HG03342 (cell line): ENCODE data around the gene FGGY.
"Not testable (repeated sequence)": the region's sequence is repeated elsewhere in the genome, so short reads cannot be mapped to it uniquely, and the experiment has no call there.

ENCODE experiments used
- ATAC-seq: cut with Tn5 transposase; IDR thresholded peaks from one replicate; pipeline ENCODE4 v1.9.1; 2021; ENCODE audit warnings: mild to moderate bottlenecking, moderate library complexity; ENCODE audit not compliant: unreplicated experiment

FGGY gene

DNA sequence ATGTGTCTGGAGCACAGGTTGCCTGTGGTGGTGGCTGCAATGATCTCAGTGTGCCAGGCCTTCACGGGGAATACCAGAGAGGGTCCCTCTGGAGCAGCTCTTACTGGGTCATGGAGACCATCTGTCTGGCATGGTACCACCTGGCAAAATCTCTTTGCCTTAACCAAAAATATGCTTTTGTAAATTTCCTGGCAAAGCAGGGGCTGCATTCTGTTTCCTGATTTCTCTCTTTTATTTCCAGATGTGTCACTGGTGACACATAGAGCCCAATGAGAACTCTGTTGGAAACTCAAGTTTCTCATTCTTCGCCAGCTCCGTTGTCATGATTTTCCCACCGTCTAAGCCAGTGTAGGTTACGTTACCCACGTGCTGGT lies 136.5 kb downstream of the FGGY start:
- ATAC-seq: no peak

- ATAC-seq: no peak
Observed at GRCh38 chr1:59434336-59434735, 137.4 kb downstream of the FGGY start.

DNA sequence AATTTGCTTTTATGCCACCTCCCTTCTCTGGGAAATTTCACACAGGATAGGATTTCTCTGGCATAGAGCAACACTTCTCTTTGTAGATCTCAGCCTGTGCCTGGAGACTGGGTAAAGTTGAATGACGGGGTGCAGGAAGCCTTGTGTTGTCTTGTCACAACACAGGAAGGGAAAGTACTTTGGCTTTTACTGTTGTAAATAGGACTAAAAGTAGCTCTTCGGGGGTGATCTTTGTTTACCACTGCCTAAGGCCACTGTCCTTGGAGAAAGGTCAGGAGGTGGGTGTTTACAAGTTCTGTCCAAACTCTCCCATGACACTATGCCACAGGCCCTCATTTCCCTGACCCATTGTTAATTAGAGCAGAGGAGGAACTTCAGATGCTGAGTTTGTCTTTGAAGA lies 139.7 kb downstream of the FGGY start:
- no peak for ATAC-seq

- no peak for ATAC-seq
Observed at GRCh38 chr1:59438058-59438560, 141.2 kb downstream of the FGGY start.

- ATAC-seq: no peak
Observed at GRCh38 chr1:59442492-59442891, 145.6 kb downstream of the FGGY start.

DNA sequence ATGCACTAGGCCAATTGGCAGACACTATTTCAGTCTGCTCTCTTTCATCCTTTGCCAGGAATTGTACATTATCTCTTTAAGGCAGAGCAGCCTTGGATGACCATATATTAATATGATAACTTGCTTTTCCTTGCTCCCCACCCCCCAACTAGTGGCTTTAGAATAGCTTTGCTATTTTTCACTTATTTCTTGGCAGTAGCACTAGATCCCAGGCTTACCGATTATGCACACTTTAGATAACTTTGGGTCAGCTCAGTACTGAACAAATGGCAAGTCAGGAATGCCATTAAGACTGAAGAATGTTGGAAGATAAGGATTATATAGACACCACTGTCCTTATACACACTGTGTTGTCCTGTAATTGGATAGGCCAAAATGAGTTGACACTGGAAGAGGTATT lies 146.4 kb downstream of the FGGY start:
- no peak for ATAC-seq

DNA sequence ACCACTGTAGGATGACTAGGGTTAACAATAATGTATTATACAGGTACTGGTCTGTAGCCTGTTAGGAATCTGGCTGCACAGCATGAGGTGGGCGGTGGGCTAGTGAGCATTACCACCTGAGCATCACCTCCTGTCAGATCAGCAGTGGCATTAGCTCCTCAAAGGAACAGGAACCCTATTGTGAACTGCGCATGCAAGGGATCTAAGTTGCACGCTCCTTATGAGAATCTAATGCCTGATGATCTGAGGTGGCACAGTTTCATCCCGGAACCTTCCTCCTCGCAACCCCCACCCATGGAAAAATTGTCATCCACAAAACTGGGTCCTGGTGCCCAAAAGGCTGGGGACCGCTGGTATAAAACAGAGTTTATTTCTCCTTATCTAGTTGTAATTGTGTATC lies 147.6 kb downstream of the FGGY start:
- no peak for ATAC-seq

- ATAC-seq: no peak
Observed at GRCh38 chr1:59445040-59445439, 148.1 kb downstream of the FGGY start.

- ATAC-seq: no peak
Observed at GRCh38 chr1:59446257-59446901, 149.5 kb downstream of the FGGY start.

DNA sequence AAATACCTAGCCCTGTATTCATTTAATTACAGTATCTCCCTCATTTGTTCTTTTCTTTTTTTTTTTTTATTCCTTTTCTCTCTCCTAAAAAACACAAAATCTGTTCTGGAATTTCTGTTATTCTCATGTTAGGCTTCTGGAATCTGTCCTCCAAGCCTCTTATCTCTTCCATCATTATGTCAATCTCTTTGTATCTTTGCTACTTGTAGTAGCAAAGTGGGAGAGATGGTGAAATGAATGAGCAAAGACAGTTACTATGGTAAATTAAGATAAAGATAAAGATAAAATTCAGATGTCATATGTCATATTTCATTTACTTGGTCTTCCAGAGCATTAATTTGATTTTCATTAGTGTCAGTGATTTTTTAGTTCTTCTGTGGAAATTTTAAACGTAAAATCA lies 155.1 kb downstream of the FGGY start:
- ATAC-seq: no peak

GRCh38 chr1:59452559-59452958 lies 155.7 kb downstream of the FGGY start:
- no peak for ATAC-seq

DNA sequence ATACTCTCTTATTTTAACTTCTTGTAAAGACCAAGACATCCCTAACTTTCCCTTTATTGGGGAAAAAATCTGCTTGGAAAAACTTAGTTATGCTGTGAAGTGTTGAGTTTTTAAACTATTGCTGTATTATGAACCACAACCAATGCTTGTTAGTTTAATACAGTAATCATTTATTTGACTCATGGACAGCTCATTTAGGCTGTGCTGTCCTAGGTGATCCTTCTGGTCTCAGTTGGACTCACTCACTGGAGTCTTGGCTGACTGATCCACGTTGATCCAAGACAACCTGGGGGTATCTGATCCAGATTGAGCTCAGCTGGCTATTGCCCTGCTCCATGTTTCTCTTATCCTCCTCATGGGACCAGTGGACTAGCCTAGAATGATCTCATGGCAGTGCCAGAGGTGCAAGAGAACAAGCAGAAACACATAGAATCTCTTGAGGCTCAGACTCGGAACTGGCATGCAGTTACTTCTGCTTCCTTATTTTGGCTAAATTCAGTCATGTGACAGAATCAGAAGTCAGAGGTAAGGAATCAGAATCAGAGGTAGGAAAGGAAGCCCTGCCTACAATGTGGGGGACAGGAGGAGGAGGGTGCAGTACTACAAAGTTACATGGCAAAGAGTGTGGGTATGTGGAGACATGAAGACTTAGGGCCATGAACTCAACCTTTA lies 156.5 kb downstream of the FGGY start:
- ATAC-seq: no peak

GRCh38 chr1:59455206-59455605 lies 158.3 kb downstream of the FGGY start:
- no peak for ATAC-seq

GRCh38 chr1:59457786-59458185 lies 160.9 kb downstream of the FGGY start:
- no peak for ATAC-seq

DNA sequence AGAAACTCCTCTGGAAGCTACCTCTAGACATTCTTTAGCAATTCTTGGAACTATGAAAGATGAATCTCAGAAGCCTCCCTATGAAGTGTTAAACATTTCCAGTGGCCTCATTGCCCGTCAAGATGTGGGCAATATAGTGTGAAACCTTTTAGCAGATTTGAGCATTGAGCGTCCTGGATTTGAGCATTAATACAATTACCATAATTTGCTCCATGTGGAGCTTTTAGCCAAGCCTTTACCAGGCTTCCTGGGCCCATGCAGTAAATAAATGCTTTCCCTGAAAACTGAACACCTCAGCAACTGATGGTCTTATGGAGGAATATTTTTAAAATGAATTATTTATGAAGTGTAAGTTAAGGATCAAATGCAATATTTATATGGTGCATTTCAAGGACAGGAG lies 162.0 kb downstream of the FGGY start:
- no peak for ATAC-seq

- ATAC-seq: not testable (repeated sequence)
Observed at GRCh38 chr1:59462942-59463341, 166.0 kb downstream of the FGGY start.

DNA sequence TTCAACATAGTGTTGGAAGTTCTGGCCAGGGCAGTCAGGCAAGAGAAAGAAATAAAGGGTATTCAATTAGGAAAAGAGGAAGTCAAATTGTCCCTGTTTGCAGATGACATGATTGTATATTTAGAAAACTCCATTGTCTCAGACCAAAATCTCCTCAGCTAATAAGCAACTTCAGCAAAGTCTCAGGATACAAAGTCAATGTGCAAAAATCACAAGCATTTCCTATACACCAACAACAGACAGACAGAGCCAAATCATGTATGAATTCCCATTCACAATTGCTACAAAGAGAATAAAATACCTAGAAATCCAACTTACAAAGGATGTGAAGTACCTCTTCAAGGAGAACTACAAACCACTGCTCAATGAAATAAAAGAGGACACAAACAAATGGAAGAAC lies 168.6 kb downstream of the FGGY start:
- not testable (repeated sequence) for ATAC-seq

- ATAC-seq: no peak
Observed at GRCh38 chr1:59468828-59469428, 172.0 kb downstream of the FGGY start.

DNA sequence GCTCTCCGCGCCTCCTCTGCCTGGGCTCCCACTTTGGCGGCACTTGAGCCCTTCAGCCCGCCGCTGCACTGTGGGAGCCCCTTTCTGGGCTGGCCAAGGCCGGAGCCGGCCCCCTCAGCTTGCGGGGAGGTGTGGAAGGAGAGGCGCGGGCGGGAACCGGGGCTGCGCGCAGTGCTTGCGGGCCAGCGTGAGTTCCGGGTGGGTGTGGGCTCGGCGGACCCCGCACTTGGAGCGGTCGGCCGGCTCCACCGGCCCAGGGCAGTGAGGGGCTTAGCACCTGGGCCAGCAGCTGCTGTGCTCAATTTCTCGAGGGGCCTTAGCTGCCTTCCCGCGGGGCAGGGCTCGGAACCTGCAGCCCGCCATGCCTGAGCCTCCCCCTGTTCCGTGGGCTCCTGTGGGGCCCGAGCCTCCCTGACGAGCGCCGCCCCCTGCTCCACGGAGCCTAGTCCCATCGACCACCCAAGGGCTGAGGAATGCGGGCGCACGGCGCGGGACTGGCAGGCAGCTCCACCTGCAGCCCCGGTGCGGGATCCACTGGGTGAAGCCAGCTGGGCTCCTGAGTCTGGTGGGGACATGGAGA lies 175.2 kb downstream of the FGGY start:
- ATAC-seq: not testable (repeated sequence)

- ATAC-seq: no peak
Observed at GRCh38 chr1:59473831-59474230, 176.9 kb downstream of the FGGY start.

DNA sequence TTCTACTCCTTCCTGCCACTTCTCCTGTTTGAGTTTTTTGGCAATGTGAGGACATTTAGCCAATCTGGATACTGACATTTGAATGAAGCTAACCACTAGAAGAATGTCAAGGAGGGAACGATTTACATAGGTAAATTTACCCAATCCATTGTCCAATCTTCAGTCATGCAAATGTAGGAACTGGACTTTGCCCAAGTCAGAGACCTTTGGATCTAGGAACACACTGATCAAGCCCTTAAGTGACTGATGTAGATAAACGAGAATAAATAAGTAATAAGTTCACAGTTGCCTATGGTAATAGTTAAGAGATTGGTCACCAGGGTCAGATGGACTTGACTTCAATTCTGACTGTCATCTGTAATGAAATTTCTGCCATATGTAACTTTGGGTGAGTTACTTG lies 177.6 kb downstream of the FGGY start:
- ATAC-seq: no peak

DNA sequence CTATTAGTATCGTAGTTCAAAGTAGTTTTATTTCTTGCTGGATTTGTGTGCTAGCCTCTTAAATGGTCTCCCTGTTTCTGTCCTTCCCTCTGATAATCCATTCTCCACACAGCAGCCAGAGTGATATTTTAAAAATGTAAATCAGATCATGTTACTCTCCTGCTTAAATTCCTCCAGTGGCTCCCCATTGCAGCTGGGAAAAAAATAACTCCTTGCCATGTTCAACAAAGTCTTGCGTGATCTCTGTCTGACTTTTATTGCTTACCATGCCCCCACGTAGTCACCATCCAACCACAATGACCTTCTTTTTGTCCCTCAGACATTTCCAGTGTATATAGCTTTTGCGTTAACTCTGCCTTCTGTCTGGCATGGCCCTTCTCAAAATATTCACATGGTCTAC lies 178.8 kb downstream of the FGGY start:
- no peak for ATAC-seq
